B cell (primary cell): Measurements from ENCODE around the gene CRYBA4. TPM values are rescaled to one million over a fixed set of nuclear protein-coding genes. Genes with fewer than 3 reads are reported as not detected.

ENCODE experiments used
- ATAC-seq: fragments of 200-7000 bp; cut with Tn5 transposase; one replicate; pipeline ENCODE4 v1.10.0; 2021; ENCODE audit warnings: low read depth, mild to moderate bottlenecking, moderate number of reproducible peaks, moderate library complexity
- CTCF ChIA-PET: fragments of 350-600 bp; sonication (Branson Sonifier 250); formaldehyde crosslinking; loops from one replicate; lab custom pipeline; 2021; ENCODE audit warnings: antibody characterized with exemption, inconsistent platforms; lab: Charles Lee
- POLR2A ChIA-PET: fragments of 350-600 bp; sonication (Branson Sonifier 250); formaldehyde crosslinking; loops from one replicate; lab custom pipeline; 2021; ENCODE audit warnings: antibody characterized with exemption; lab: Charles Lee
- DNase-seq: peaks from one replicate; pipeline ENCODE4 v3.0.0; 2013
- H2AFZ ChIP-seq: 2 replicates; pipeline ENCODE4 v1.6.1; 2012; ENCODE audit warnings: mild to moderate bottlenecking, low read depth, low read length; ENCODE audit not compliant: insufficient read depth, poor library complexity, severe bottlenecking
- H3K27ac ChIP-seq, 2 donors: 1 replicate in 1 of 2; 2 replicates in 1 of 2; pipeline ENCODE4 v1.5.1; 2012 to 2013; ENCODE audit warnings: low read length in 2 of 2, mild to moderate bottlenecking in 2 of 2, moderate library complexity in 1 of 2
- H3K27me3 ChIP-seq, 4 experiments: fragments of 200-600 bp in 1 of 4; sonication (generic) in 1 of 4; replicated peaks in 1 of 4; 1 replicate in 2 of 4; 2 replicates in 2 of 4; pipeline versions ENCODE4 v1.6.1 to v1.7.0; 2013 to 2016; ENCODE audit warnings: low read length in 3 of 4, mild to moderate bottlenecking in 2 of 4, mixed read lengths in 1 of 4, moderate library complexity in 1 of 4; ENCODE audit not compliant: insufficient read depth in 4 of 4, control insufficient read depth in 3 of 4; ENCODE audit errors: control extremely low read depth in 1 of 4
- H3K36me3 ChIP-seq, 2 experiments: replicated peaks in 1 of 2; 1 replicate in 1 of 2; 2 replicates in 1 of 2; pipeline versions ENCODE4 v1.6.1 to v1.7.1; 2013; ENCODE audit warnings: low read length in 1 of 2; ENCODE audit not compliant: insufficient read depth in 2 of 2, control insufficient read depth in 1 of 2; ENCODE audit errors: control extremely low read depth in 1 of 2, extremely low read depth in 1 of 2
- H3K4me1 ChIP-seq, 2 donors: fragments of 200-600 bp in 1 of 2; sonication (generic) in 1 of 2; 1 replicate in 1 of 2; 2 replicates in 1 of 2; pipeline versions ENCODE4 v1.5.1 to v1.6.1; 2013 to 2017; ENCODE audit warnings: low read length in 2 of 2; ENCODE audit not compliant: control insufficient read depth in 2 of 2, insufficient read depth in 2 of 2
- H3K4me2 ChIP-seq: replicated peaks from 2 replicates; pipeline ENCODE3; 2012; ENCODE audit warnings: mild to moderate bottlenecking, low read depth, low read length; ENCODE audit not compliant: poor library complexity, severe bottlenecking
- H3K4me3 ChIP-seq, 5 experiments: fragments of 200-600 bp in 1 of 5; sonication (generic) in 1 of 5; 1 replicate in 3 of 5; 2 replicates in 2 of 5; pipeline versions ENCODE4 v1.5.1 to v1.7.0; 2011 to 2016; ENCODE audit warnings: low read length in 4 of 5, mild to moderate bottlenecking in 4 of 5, low read depth in 2 of 5, control low read depth in 1 of 5, moderate library complexity in 1 of 5; ENCODE audit not compliant: insufficient read depth in 1 of 5; ENCODE audit errors: control extremely low read depth in 1 of 5, extremely low read depth in 1 of 5
- H3K79me2 ChIP-seq: fragments of 200-600 bp; sonication (generic); one replicate; pipeline ENCODE4 v1.6.0; 2016; ENCODE audit warnings: low read length; ENCODE audit not compliant: control insufficient read depth, insufficient read depth
- H3K9ac ChIP-seq: fragments of 200-600 bp; sonication (generic); 2 replicates; pipeline ENCODE4 v1.6.1; 2017; ENCODE audit warnings: mild to moderate bottlenecking, low read length, moderate library complexity
- H3K9me3 ChIP-seq, 3 donors: one replicate each; pipeline versions ENCODE4 v1.6.1 to v1.7.1; 2013; ENCODE audit warnings: low read length in 2 of 3; ENCODE audit not compliant: control insufficient read depth in 2 of 3, insufficient read depth in 1 of 3; ENCODE audit errors: control extremely low read depth in 1 of 3
- H4K20me1 ChIP-seq: 2 replicates; pipeline ENCODE4 v1.6.0; 2012; ENCODE audit warnings: mild to moderate bottlenecking, low read length; ENCODE audit not compliant: insufficient read depth, control insufficient read depth, poor library complexity, severe bottlenecking
- H3K27ac Mint-ChIP-seq: one replicate; pipeline ENCODE4 v1.8.0; 2021; ENCODE audit warnings: mixed read lengths
- H3K27me3 Mint-ChIP-seq: one replicate; pipeline ENCODE4 v1.8.0; 2021; ENCODE audit warnings: mixed read lengths
- H3K4me1 Mint-ChIP-seq: one replicate; pipeline ENCODE4 v1.8.0; 2021; ENCODE audit warnings: mixed read lengths
- H3K4me3 Mint-ChIP-seq: one replicate; pipeline ENCODE4 v1.8.0; 2021; ENCODE audit warnings: mixed read lengths
- H3K9me3 Mint-ChIP-seq: one replicate; pipeline ENCODE4 v1.8.0; 2022; ENCODE audit warnings: mixed read lengths; ENCODE audit not compliant: insufficient read depth
- CTCF ChIP-seq: fragments of 200-600 bp; IDR thresholded peaks from one replicate; pipeline ENCODE4 v1.8.0; 2022; ENCODE audit warnings: antibody characterized with exemption, mild to moderate bottlenecking
- EZH2 ChIP-seq: IDR thresholded peaks from 2 replicates; pipeline ENCODE4 v1.6.1; 2012; ENCODE audit warnings: borderline replicate concordance, low read depth, mild to moderate bottlenecking, moderate library complexity, low read length; ENCODE audit not compliant: insufficient read depth, poor library complexity, severe bottlenecking
- WGBS: methylation state at CpG from one replicate; pipeline ENCODE4 v1.1.5; 2013; ENCODE audit warnings: missing lambda C conversion rate; ENCODE audit not compliant: insufficient coverage; 5-methylcytosine and 5-hydroxymethylcytosine counted together
- intact Hi-C: fragments of 100-400 bp; cut with micrococcal nuclease; formaldehyde crosslinking; loops from one replicate; pipeline ENCODE4 v1.10.0; 2022
- polyA plus RNA-seq: library from polyadenylated mRNA; depleted of rRNA; stranded (reverse); fragments of >200 nt; gene quantifications from 2 replicates; pipeline ENCODE4 v1.2.3, GENCODE V29; 2012
- total RNA-seq, 2 donors: library from RNA; stranded (reverse); fragments of 120-200 nt in 1 of 2; gene quantifications; 1 replicate in 1 of 2; 2 replicates in 1 of 2; pipeline versions ENCODE4 v1.2.3 to v1.2.4, GENCODE V29; 2013 to 2022

CRYBA4 gene
- total and polyA plus RNA-seq, 2 donors (not counting 1 experiment from before 2014, with no cell fraction given), result not detected

GRCh38 chr22:26592421-26592891, 29.3 kb upstream of the CRYBA4 start:
- peak overlapping the region; percentile 39 for H3K27ac Mint-ChIP-seq
- WGBS, result 29% methylated on average over 3 of the region's 4 CpGs

More at GRCh38 chr22:26592421-26592891, 29.3 kb upstream of the CRYBA4 start:
- H3K9me3 Mint-ChIP-seq, result no peaks in the 10 kb centered on the region
- H2AFZ ChIP-seq, result peak overlapping the region; percentile 66
- no peaks in the 10 kb centered on the region for H4K20me1 ChIP-seq
- H3K4me1 Mint-ChIP-seq, result peaks cover 37% of the 10 kb centered on the region
- TF ChIP-seq CTCF (no peak), EZH2 (no peak)
- H3K27me3 ChIP-seq, result no peaks in the 10 kb centered on the region
- peak overlapping the region; percentile 24 for H3K4me2 ChIP-seq
- DNase-seq (no peak), ATAC-seq (no peak)
- H3K4me1 ChIP-seq, result peaks cover 24 to 29% of the 10 kb centered on the region in 2 donors
- no peak overlapping the region for H3K4me3 ChIP-seq
- H3K4me3 Mint-ChIP-seq, result no peak overlapping the region
- no peak overlapping the region for H3K27ac ChIP-seq
- H3K79me2 ChIP-seq, result peaks cover 26% of the 10 kb centered on the region
- H3K9me3 ChIP-seq, result peaks cover 0 to 1% (median 0%) of the 10 kb centered on the region in 3 donors
- intact Hi-C loops, result loop anchor here (5.0 kb wide), 1 partner anchor 55 kb away; no protein-coding TSS in a partner anchor
- peaks cover 5% of the 10 kb centered on the region for H3K27me3 Mint-ChIP-seq
- ChIA-PET POLR2A (no interaction called here), CTCF (interaction anchor here (0.5 kb wide), 1 partner anchor 63 kb away, joined by 7 read pairs; no protein-coding TSS in a partner anchor)
- no peaks in the 10 kb centered on the region for H3K36me3 ChIP-seq
- H3K9ac ChIP-seq, result no peak overlapping the region
